HepG2 (cell line): Measurements from ENCODE around the gene NKD1. TPM values are rescaled to one million over a fixed set of nuclear protein-coding genes. Genes with fewer than 3 reads are reported as not detected.

Experiments used
- CHCHD3 ChIP-seq: sonication (generic); formaldehyde crosslinking; IDR thresholded peaks from 2 replicates; pipeline ENCODE4 v1.8.0; 2022; ENCODE audit warnings: mild to moderate bottlenecking, missing genetic modification reagents, moderate library complexity
- CHD4 ChIP-seq: fragments of 200-600 bp; sonication (generic); IDR thresholded peaks from 2 replicates; pipeline ENCODE4 v1.7.0; 2017; ENCODE audit warnings: mild to moderate bottlenecking, low read length, borderline replicate concordance
- IKZF4 ChIP-seq: sonication (generic); formaldehyde crosslinking; IDR thresholded peaks from 2 replicates; pipeline ENCODE4 v1.5.1; 2020; ENCODE audit warnings: borderline replicate concordance, mild to moderate bottlenecking, low read depth, missing genetic modification reagents; ENCODE audit errors: not compliant biosample characterization
- MYC ChIP-seq: sonication (generic); formaldehyde crosslinking; IDR thresholded peaks from 2 replicates; pipeline ENCODE4 v1.9.0; 2021; ENCODE audit warnings: missing genetic modification reagents, borderline replicate concordance
- POLR2AphosphoS2 ChIP-seq: IDR thresholded peaks from 2 replicates; pipeline ENCODE4 v1.6.1; 2011; ENCODE audit warnings: low read depth, low read length, improper control_type of control experiment
- RXRA ChIP-seq: sonication (generic); formaldehyde crosslinking; IDR thresholded peaks from 2 replicates; pipeline ENCODE4 v1.5.1; 2020; ENCODE audit warnings: missing genetic modification reagents
- SETDB1 ChIP-seq: sonication (generic); formaldehyde crosslinking; IDR thresholded peaks from 2 replicates; pipeline ENCODE4 v1.5.1; 2020; ENCODE audit warnings: missing genetic modification reagents, mild to moderate bottlenecking, borderline replicate concordance
- U2AF2 ChIP-seq: fragments of 200-400 bp; formaldehyde crosslinking; IDR thresholded peaks from 2 replicates; pipeline ENCODE4 v1.6.1; 2017; ENCODE audit warnings: low read depth, mild to moderate bottlenecking, low read length
- ZBTB3 ChIP-seq: sonication (generic); formaldehyde crosslinking; IDR thresholded peaks from 2 replicates; pipeline ENCODE4 v1.4.0; 2020; ENCODE audit warnings: low read depth, mild to moderate bottlenecking, moderate library complexity, missing genetic modification reagents, borderline replicate concordance
- ZFP62 ChIP-seq: sonication (generic); formaldehyde crosslinking; IDR thresholded peaks from 2 replicates; pipeline ENCODE4 v1.4.0; 2020; ENCODE audit warnings: missing genetic modification reagents
- ZNF121 ChIP-seq: sonication (generic); formaldehyde crosslinking; IDR thresholded peaks from 2 replicates; pipeline ENCODE4 v1.5.0; 2020; ENCODE audit warnings: mild to moderate bottlenecking, missing genetic modification reagents
- ZNF225 ChIP-seq: sonication (generic); formaldehyde crosslinking; IDR thresholded peaks from 2 replicates; pipeline ENCODE4 v1.4.0; 2020; ENCODE audit warnings: mild to moderate bottlenecking, missing genetic modification reagents
- ZNF260 ChIP-seq: sonication (generic); formaldehyde crosslinking; IDR thresholded peaks from 2 replicates; pipeline ENCODE4 v1.4.0; 2020; ENCODE audit warnings: missing genetic modification reagents, low read depth, mild to moderate bottlenecking, borderline replicate concordance
- ZNF737 ChIP-seq: sonication (generic); formaldehyde crosslinking; IDR thresholded peaks from 2 replicates; pipeline ENCODE4 v1.5.0; 2020; ENCODE audit warnings: missing genetic modification reagents, mild to moderate bottlenecking, borderline replicate concordance
- ZNF761 ChIP-seq: sonication (generic); formaldehyde crosslinking; conservative IDR thresholded peaks from 2 replicates; pipeline ENCODE4 v1.4.0; 2020; ENCODE audit warnings: mild to moderate bottlenecking, missing genetic modification reagents
- ZNF816 ChIP-seq: sonication (generic); formaldehyde crosslinking; IDR thresholded peaks from 2 replicates; pipeline ENCODE4 v1.8.0; 2022; ENCODE audit warnings: missing genetic modification reagents, mild to moderate bottlenecking, borderline replicate concordance
- polyA plus RNA-seq, 8 experiments: library from polyadenylated mRNA; depleted of rRNA in 3 of 8; stranded (reverse) in 7 of 8; unstranded in 1 of 8; fragments of >200 nt; fragmentation: Illumina TruSeq in 4 of 8; extraction: Trizol in 4 of 8; gene quantifications; 2 replicates each; pipeline versions ENCODE4 v1.2.1 to v1.2.3, GENCODE V29; 2011 to 2016; ENCODE audit warnings: low read depth in 4 of 8, missing spikeins in 1 of 8, mixed read lengths in 1 of 8; ENCODE audit not compliant: insufficient read depth in 1 of 8
- total RNA-seq, 5 experiments: library from RNA; depleted of rRNA; stranded (reverse); fragments of >200 nt; fragmentation: Illumina TruSeq; extraction: Trizol; gene quantifications; 2 replicates each; pipeline ENCODE4 v1.2.3, GENCODE V29; 2016; ENCODE audit warnings: low read depth in 1 of 5
- TF ChIP-seq, protein P1 (sequence below): sonication (generic); formaldehyde crosslinking; IDR thresholded peaks from 2 replicates; pipeline ENCODE4 v1.5.0; 2020; ENCODE audit warnings: mild to moderate bottlenecking, missing genetic modification reagents, borderline replicate concordance
- TF ChIP-seq, protein P2 (sequence below): sonication (generic); formaldehyde crosslinking; IDR thresholded peaks from 2 replicates; pipeline ENCODE4 v1.5.0; 2020; ENCODE audit warnings: mild to moderate bottlenecking, missing genetic modification reagents, borderline replicate concordance
- TF ChIP-seq, protein P3 (sequence below): sonication (generic); formaldehyde crosslinking; IDR thresholded peaks from 2 replicates; pipeline ENCODE4 v1.5.0; 2020; ENCODE audit warnings: missing genetic modification reagents

The NKD1 gene
- total and polyA plus RNA-seq, 2 of the 13 experiments (the other 11 are each of a cell fraction or from before 2014, with no cell fraction given): 70.4 to 121 TPM

- TF ChIP-seq, protein P1, sequence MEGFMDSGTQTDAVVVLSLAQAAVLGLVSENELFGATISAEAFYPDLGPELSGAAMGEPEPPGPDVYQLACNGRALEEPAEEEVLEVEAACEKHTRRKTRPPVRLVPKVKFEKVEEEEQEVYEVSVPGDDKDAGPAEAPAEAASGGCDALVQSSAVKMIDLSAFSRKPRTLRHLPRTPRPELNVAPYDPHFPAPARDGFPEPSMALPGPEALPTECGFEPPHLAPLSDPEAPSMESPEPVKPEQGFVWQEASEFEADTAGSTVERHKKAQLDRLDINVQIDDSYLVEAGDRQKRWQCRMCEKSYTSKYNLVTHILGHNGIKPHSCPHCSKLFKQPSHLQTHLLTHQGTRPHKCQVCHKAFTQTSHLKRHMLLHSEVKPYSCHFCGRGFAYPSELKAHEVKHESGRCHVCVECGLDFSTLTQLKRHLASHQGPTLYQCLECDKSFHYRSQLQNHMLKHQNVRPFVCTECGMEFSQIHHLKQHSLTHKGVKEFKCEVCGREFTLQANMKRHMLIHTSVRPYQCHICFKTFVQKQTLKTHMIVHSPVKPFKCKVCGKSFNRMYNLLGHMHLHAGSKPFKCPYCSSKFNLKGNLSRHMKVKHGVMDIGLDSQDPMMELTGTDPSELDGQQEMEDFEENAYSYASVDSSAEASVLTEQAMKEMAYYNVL: peak; percentile 88
- TF ChIP-seq ZNF260 (no peak), ZFP62 (CRISPR knock-in tag) (no peak), IKZF4 (CRISPR knock-in tag) (no peak), ZNF816 (CRISPR knock-in tag) (no peak), CHD4 (no peak), ZNF737 (CRISPR knock-in tag) (no peak), ZNF225 (CRISPR knock-in tag) (no peak), MYC (peak; percentile 74; the same call in 1 of the 2 replicates), POLR2AphosphoS2 (no peak), ZBTB3 (CRISPR knock-in tag) (peak; percentile 74), CHCHD3 (CRISPR knock-in tag) (no peak), ZNF761 (peak; percentile 78; the same call in 1 of the 2 replicates), RXRA (peak; percentile 77; the same call in 1 of the 2 replicates), SETDB1 (CRISPR knock-in tag) (no peak), ZNF121 (CRISPR knock-in tag) (no peak), U2AF2 (0 out of 2 replicates have a peak, but pooled peaks have one; percentile 20)
- TF ChIP-seq, protein P2, sequence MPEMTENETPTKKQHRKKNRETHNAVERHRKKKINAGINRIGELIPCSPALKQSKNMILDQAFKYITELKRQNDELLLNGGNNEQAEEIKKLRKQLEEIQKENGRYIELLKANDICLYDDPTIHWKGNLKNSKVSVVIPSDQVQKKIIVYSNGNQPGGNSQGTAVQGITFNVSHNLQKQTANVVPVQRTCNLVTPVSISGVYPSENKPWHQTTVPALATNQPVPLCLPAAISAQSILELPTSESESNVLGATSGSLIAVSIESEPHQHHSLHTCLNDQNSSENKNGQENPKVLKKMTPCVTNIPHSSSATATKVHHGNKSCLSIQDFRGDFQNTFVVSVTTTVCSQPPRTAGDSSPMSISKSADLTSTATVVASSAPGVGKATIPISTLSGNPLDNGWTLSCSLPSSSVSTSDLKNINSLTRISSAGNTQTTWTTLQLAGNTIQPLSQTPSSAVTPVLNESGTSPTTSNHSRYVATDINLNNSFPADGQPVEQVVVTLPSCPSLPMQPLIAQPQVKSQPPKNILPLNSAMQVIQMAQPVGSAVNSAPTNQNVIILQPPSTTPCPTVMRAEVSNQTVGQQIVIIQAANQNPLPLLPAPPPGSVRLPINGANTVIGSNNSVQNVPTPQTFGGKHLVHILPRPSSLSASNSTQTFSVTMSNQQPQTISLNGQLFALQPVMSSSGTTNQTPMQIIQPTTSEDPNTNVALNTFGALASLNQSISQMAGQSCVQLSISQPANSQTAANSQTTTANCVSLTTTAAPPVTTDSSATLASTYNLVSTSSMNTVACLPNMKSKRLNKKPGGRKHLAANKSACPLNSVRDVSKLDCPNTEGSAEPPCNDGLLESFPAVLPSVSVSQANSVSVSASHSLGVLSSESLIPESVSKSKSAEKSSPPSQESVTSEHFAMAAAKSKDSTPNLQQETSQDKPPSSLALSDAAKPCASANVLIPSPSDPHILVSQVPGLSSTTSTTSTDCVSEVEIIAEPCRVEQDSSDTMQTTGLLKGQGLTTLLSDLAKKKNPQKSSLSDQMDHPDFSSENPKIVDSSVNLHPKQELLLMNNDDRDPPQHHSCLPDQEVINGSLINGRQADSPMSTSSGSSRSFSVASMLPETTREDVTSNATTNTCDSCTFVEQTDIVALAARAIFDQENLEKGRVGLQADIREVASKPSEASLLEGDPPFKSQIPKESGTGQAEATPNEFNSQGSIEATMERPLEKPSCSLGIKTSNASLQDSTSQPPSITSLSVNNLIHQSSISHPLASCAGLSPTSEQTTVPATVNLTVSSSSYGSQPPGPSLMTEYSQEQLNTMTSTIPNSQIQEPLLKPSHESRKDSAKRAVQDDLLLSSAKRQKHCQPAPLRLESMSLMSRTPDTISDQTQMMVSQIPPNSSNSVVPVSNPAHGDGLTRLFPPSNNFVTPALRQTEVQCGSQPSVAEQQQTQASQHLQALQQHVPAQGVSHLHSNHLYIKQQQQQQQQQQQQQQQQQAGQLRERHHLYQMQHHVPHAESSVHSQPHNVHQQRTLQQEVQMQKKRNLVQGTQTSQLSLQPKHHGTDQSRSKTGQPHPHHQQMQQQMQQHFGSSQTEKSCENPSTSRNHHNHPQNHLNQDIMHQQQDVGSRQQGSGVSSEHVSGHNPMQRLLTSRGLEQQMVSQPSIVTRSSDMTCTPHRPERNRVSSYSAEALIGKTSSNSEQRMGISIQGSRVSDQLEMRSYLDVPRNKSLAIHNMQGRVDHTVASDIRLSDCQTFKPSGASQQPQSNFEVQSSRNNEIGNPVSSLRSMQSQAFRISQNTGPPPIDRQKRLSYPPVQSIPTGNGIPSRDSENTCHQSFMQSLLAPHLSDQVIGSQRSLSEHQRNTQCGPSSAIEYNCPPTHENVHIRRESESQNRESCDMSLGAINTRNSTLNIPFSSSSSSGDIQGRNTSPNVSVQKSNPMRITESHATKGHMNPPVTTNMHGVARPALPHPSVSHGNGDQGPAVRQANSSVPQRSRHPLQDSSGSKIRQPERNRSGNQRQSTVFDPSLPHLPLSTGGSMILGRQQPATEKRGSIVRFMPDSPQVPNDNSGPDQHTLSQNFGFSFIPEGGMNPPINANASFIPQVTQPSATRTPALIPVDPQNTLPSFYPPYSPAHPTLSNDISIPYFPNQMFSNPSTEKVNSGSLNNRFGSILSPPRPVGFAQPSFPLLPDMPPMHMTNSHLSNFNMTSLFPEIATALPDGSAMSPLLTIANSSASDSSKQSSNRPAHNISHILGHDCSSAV: no peak
- TF ChIP-seq, protein P3, sequence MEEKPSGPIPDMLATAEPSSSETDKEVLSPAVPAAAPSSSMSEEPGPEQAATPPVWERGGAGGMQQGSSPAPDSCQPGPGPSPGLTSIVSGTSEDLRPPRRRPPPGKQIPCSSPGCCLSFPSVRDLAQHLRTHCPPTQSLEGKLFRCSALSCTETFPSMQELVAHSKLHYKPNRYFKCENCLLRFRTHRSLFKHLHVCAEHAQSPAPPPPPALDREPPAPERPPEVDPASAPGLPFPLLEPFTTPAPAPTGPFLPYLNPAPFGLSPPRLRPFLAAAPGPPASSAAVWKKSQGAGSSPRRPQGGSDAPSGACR (CRISPR knock-in tag): no peak
Observed at GRCh38 chr16:50539053-50539695, 9.0 kb upstream of the NKD1 start (continued).
